ENCODE measurements around the gene DCAF4L1. TPM values are rescaled to one million over a fixed set of nuclear protein-coding genes. Genes with fewer than 3 reads are reported as not detected.

The DCAF4L1 gene
- not detected in 2 replicates for total RNA-seq

DNA sequence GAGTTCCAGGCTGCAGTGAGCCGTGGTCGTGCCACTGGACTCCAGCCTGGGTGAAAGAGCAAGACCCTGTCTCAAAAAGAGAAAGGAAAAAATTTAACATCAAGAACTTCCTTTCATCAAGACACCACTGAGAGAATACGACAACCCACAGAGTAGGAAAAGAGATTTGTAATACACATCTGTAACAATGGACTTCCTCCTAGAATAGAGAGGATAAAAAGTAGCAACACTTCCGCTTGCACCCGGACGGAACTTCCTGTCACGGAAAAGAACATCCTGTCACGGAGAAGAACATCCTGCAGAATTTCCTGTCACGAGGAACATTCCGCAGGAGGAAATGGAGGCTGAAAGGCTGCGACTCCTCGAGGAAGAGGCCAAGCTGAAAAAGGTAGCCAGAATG is at the start of gene DCAF4L1:
Gene DCAF4L1, plus strand, starts transcription at position 301 of the 400 bp plus-strand sequence. Its CDS starts 37 bp downstream, at position 338.

GRCh38 chr4:41934901-41935651 is 46.5 kb upstream of the DCAF4L1 start, which contains the start of gene TMEM33:
Gene TMEM33 (plus strand): TSS chr4:41935429. CDS start chr4:41935485, 56 bp downstream.

DNA sequence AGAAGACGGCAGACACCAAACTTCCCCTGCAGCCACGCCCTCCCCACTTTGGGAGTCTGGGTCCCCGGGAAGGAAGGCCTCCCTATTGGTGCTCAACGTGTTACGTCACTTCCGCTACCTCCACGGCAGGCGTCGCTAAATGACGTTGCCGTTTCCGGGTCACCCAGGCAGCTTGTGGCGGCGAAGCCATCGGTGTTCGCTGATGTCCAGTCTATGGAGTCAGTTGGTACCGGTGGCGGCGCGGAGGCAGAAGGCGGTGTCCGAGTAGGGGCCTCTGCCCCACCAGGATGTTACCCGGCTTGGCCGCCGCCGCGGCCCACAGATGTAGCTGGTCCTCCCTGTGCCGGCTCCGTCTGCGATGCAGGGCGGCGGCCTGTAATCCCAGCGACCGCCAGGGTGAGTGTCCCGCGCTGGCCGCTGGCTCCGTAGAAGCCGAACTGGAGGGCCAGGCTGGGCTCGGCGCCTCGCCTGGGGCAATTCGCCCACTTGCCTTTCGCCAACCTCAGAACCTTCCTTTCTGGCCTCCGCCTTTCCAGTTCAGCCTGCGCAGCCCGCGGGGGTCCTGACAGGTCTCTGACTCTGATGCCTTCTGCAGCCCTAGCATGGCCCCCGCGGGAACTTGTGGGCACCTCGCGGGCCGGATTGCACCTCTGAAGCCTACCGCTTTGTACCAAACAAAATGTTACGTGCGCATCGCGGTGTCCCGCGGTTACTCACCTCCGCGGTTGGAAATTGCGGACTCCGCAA is 9.0 kb downstream of the DCAF4L1 start, which contains the start of gene SLC30A9:
Gene SLC30A9, plus strand, starts transcription at position 166 of the 747 bp plus-strand sequence. Its CDS starts 122 bp downstream, at position 288.

Other genes with a start within 250 kb of the DCAF4L1 start
- not detected in 2 replicates for gene PHOX2B, start 233.0 kb upstream of the DCAF4L1 start, total RNA-seq
- 32.3 and 45.2 TPM in 2 replicates for gene TMEM33, start 46.3 kb upstream of the DCAF4L1 start, total RNA-seq
- gene SLC30A9, start 8.8 kb downstream of the DCAF4L1 start, total RNA-seq: 59.7 and 77.3 TPM in 2 replicates
- 0.29 TPM in 1 of 2 replicates, not detected in the other for gene BEND4, start 170.9 kb downstream of the DCAF4L1 start, total RNA-seq